ENCODE results near the gene VPS35L. TPM values are rescaled to one million over a fixed set of nuclear protein-coding genes. Genes with fewer than 3 reads are reported as not detected.
A peak's percentile ranks its signal among the peaks of the same experiment; 100 is the strongest.
"Not testable (repeated sequence)": the region's sequence is repeated elsewhere in the genome, so short reads cannot be mapped to it uniquely, and the experiment has no call there.

Gene VPS35L
- total RNA-seq, 1 donor from 2014 or later, result 55.8 TPM

DNA sequence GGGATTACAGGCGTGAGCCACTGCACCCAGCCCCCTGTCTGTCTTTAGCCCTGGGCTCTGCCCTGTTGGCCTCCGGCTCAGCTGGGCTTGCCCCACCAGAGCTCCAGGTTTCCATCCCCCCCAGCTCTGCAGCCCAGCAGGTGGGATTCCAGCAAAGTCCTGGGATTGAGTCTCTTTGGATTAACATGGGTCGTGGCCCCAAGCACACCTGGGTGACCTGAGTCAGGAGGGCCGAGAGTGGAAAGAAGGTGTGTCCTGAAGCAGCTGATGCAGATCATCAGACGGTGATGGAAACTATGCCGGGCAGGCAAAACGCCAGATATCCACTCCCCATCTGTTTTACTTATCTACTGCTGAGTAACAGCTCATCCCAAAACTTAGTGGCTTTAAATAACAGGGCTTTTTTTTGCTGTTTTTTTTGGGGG lies 90.1 kb downstream of the VPS35L start:
- peak in 1 of 2 donors; percentile 62 for DNase-seq (ENCODE audit: low read depth in 2 of 2)

DNA sequence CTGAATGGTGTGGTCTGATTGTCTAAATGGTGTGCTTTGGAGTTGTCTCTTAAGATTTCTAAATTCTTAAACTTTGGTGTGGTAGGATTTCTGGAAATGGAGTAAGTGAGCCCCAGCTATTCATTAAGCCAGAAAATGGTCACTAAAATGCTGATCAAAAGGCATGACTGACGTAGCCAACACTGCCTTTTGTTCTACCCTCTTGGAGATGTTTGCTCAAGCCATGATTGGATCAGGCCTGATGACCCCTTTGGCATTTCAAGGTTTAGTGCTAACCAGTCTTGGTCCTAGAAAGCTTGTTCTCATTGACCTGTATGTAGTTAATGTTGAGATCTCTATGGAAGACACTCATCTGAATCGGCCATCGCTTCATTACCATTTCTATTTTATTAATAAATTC lies 94.5 kb downstream of the VPS35L start:
- no peak for DNase-seq (ENCODE audit: low read depth in 2 of 2)

DNA sequence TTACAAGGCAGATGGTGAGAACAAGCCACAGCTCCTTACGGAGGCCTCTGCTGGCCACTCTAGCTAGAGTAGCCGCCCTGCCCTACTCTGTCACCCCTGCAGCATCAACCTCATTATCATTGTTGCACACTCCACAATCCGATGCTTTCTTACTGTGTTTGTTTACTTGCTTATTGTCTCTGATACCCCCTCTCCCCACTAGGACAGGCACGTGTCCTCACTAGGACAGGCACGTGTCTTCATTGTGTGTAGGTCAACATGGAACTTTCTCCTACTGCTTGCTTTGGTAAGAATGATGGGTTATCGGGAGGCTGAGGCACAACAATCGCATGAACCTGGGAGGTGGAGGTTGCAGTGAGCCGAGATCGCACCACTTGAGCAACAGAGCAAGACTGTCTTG lies 98.6 kb downstream of the VPS35L start:
- DNase-seq (ENCODE audit: low read depth in 2 of 2), result no peak

DNA sequence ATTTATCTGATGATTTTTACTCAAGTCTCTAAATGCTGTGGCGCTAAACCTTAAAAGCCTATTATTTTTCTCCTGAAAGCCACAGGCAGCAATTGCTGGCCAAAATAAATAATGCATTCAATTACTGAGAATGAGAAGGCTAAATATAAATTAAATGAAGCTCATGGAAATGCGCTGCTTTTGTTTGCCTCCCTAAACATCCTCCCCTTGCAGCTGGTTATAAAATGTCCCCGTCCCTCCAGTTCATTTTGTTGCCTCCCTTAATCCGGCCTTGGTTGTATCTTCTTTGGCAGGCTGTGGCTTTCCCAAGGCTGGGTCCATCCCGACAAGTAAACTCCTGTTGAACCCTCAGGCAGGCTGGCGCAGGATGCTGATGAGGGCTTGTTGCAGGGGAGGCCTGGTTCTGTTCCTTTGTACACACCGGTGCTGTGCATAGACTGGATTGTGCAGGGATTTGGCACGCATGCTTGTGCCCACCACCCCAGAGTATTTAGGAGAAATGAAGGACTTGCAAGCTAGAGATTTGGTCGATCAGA lies 99.8 kb downstream of the VPS35L start:
- DNase-seq (ENCODE audit: low read depth in 2 of 2), result no peak

DNA sequence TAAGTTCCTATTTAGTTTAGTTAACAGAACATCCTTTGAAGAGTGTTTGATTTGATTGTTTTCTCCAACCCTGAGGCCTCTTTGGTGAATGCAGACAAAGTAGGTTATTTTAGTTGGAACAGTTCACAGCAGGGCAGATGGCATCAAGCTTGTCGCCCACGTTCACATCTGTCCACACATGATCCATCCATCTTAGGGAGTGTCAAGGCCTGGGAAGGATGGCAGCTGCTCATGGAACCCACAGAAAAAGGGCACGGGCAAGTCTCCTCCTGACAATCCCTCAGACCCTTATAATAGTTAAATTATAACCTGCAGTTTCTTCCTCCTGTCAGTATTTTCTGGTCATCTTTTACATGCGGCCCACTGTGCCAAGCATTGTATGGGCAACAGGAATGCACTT lies 102.3 kb downstream of the VPS35L start:
- DNase-seq (ENCODE audit: low read depth in 2 of 2), result no peak

DNA sequence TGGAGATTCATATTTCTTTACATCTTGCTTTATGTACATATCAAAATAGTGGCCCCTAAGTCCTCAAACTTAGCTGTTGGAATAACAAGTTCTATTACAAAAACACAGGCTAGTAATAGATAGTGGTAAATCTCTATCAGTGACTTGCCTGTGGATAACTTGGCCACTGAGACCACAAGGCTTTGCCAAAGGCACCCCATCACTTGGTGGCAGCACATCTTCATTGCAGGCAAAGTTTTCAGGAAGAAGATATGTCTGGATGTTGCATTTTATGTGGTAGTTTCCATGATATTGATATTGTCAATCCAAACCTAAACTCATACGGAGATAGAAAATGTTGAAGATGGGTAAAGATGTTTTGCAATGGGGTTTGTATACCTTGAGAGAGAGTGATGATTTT lies 104.1 kb downstream of the VPS35L start:
- DNase-seq (ENCODE audit: low read depth in 2 of 2), result peak; percentile 21 to 58

DNA sequence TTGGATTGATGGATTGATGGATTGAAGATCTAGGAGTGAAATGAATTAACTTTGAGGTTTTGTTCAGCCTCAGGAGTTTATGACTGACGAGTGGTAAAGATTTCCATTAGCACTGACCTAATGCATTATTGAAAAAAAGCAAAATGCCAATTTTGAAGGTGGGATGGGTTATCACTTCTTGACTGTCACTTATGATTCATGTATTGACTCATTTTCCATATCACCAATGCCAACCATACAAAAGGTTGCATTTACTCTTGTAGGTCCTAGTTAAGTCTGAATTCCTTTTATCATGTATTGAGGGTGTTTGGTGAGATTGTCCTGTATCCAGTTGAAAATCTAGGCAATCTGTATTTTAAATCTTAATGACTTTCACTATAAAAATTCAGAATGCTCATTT lies 104.9 kb downstream of the VPS35L start:
- DNase-seq (ENCODE audit: low read depth in 2 of 2), result no peak

DNA sequence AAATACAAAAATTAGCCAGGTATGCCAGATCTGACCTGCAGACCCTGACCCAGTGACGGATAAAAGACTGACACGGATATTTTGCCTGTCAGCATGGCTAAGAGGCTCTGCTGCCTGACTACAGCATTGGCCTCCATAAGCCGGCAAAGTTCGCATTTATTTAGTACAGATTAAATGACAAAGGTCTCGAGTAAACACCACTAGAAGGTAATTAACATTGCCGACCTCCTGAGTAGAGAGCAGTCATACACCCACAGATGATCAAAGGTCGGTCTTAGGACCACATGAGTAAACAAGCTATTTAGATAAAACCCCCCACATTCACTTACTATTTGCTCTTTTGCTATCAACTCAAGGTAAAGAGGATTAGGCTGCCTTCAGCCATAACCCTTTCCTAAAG lies 106.8 kb downstream of the VPS35L start:
- no peak for DNase-seq (ENCODE audit: low read depth in 2 of 2)

DNA sequence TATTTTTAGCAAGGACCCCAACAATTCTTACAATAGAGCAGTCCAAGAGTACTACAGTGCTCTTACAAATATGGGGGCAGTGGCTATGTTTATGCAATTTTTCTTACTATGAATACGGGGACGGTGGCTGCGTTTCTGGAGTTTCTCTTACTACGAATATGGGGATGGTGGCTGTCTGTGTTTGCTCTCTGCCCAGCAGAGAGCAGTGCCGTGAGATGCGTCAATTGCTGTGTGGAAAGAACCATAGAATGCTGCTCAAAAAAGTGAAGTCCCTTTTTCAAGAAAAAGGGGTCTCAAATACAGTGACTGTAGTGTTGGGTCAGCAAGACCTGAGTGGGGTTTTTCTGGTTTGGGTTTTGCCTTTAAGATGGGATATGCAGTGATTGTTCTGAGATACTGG lies 108.7 kb downstream of the VPS35L start:
- DNase-seq (ENCODE audit: low read depth in 2 of 2), result no peak

DNA sequence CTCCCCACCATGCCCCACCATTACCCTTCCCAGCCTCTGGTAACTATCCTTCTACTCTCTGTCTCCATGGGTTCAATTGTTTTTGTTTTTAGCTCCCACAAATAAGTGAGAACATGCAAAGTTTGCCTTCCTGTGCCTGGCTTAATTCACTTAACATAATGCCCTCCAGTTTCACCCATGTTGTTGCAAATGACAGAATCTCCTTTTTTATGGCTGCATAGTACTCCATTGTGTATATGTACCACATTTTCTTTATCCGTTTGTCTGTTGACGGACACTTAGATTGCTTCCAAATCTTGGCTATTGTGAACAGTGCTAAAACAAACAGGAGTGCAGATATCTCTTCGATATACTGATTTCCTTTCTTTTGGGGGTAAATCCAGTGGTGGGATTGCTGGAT lies 109.8 kb downstream of the VPS35L start:
- not testable (repeated sequence) for DNase-seq (ENCODE audit: low read depth in 2 of 2)

DNA sequence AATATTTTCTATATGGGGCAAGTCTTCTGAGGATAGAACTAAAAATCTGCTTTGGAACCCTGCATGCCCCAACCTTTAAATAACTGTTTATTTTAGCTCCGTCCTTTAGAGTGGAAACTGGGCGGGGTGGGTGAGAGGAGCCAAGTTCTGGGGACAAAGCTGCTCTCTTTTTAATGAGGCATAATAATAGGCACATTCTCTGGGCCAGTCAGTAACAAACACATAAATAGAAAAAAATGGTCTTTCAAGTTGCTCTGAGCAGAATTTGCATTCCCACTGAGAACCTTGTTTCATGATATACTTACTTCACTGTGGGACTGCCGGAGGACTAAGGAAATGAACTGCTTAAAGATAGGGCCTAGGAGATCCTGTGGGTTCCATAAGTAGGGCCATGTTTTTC lies 111.0 kb downstream of the VPS35L start:
- peak in 1 of 2 donors; percentile 27 for DNase-seq (ENCODE audit: low read depth in 2 of 2)

DNA sequence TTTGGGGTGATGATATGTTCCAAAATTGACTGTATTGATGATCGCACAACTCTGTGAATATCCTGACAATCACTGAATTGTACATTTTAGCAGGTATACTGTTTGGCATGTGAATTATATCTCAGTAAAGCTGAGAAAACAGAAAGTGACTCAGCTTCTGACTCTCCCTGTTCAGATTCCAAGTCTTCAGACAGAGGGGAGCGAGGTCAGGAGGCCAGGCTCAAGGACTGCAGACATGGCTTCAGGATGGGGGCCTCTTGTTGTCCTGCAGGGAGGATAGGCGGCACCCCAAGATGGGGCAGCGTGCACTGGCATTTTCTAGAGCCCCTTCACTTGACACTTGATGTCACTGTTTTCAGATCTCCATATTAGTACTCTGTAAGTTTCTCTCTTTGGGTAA lies 116.9 kb downstream of the VPS35L start:
- DNase-seq (ENCODE audit: low read depth in 2 of 2), result peak in 1 of 2 donors; percentile 7

DNA sequence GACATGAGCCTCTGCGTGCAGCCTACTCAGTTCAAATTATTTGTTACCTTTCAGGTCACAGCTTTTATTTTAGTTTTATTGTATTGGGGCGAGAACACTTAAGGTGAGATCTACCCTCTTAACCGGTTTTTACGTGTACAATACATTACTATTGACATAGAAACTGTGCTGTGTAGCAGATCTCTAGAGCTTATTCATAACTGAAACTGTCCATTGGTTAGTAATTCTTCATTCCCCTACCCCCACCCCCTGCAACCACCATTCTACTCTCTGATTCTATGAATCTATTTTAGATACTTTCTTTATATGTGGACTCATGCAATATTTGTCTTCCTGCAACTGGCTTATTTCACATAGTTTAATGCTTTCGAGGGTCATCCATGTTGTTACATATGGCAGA lies 119.0 kb downstream of the VPS35L start:
- DNase-seq (ENCODE audit: low read depth in 2 of 2), result no peak

DNA sequence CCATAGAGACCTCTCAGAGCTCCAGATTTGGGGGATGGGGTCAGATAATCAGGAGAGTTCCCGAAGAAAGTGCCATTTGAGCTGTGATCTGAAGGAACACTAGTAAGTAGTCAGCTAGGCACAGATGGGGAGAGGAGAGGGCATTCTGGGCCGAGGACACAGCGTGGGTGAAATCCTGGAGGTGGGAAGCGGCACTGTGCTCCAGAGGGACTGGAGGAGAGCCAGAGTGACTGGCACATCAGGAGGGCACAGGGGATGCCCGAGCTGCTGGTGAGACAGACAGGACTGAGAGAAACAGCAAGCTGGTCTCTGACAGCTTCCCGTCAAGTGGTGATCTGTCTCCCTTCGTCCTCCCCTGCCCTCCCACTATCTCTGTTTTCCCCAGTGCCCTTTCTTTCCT lies 121.9 kb downstream of the VPS35L start:
- DNase-seq (ENCODE audit: low read depth in 2 of 2), result no peak

DNA sequence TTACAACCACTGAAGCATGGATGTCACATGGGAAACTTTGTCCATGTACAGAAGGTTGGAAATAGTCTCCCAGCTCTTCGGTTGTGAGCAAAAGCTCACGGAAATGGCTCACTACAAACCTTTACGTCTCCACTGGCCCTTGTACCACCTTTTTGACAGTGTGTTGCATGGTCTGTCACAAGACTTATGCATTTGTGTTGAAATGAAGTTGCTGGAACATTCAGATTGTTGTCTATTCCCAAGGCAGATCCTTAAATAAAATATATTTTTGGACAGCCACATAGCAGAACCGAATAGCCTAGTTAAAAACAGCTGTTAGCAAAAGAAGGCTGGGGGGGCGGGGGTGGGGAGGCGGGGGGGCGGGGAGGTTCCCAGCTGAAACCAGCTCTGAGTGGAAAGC lies 123.3 kb downstream of the VPS35L start:
- no peak for DNase-seq (ENCODE audit: low read depth in 2 of 2)

DNA sequence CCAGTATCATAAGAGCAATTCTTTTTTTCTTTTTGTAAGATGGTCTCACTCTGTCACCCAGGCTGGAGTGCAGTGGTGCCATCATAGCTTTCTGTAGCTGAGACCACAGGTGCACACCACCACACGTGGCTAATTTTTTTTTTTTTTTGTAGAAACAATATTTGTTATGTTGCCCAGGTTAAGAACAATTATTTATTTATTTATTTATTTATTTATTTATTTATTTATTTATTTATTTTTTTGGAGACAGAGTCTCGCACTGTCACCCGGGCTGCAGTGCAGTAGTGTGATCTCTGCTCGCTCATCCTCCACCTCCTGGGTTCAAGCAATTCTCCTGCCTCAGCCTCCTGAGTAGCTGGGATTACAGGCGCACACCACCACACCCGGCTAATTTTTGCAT lies 123.8 kb downstream of the VPS35L start:
- DNase-seq (ENCODE audit: low read depth in 2 of 2), result not testable (repeated sequence)

DNA sequence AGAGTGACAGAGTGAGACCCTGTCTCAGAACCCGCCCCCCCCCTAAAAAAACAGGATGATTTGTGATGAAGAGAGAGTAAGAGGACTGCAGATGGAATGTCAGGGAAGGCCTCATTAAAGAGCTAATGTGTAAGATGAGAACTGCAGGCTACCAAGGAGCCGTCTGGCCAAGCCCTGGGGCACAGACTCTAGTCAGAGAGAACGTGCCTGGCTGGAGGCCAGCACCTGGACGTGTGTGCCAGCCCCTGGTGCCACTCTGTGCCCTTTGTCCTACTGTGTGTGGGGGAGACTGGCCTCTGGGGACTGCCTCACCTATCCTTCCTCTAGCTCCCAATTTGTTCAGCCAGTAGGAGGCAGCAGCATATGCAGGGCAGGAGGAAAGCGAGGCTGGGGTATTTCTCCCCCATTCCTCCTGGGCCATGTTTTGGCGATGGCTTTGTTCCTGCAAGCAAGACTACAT lies 125.4 kb downstream of the VPS35L start:
- DNase-seq (ENCODE audit: low read depth in 2 of 2), result peak in 1 of 2 donors; percentile 23

DNA sequence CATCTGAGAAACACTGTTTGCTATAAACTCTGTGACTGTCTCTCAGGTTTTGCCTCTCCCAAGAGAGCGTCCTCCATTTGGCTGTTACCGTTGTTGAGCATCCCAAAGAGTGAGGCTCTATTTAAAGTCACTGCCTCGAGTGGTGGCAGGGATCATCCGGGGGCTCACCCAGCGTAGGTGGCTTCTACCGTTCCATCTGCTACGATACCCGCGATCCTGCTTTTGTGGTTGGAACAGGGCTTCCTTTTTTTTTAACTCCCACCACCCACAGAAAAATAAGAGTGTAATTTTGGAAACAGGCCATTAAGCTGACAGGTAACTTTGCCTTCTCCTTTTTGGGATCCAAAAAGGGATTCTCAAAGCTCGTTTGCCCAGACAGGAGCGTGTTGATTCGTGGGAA lies 126.1 kb downstream of the VPS35L start:
- DNase-seq (ENCODE audit: low read depth in 2 of 2), result no peak

DNA sequence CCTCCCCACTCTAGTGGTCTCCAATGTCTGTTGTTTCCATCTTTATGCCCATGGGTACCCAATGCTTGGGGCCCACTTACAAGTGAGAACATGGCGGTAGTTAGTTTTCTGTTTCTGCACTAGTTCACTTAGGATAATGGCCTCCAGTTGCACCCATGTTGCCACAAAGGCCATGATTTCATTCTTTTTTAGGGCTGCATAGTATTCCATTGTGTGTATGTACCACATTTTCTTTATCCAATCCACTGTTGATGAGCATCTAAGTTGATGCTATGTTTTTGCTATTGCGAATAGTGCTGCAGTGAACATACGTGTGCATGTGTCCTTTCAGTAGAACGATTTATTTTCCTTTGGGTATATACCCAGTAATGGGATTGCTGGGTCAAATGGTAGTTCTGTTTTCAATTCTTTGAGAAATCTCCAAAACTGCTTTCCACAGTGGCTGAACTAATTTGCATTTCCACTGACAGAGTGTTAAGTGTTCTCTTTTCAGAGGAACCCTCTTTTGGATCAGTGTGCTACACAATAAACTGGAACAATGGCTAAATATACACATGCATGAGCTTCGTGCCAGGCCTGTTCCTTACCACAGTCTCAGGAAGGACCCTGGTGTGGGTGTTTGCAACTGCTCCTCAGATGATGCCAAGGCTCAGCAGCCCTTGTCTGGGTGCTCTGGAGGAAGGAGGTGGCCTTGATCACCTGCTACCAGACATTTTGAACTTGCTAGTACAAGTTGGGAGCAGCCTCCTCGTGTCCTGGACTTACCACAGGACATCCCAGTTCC lies 128.1 kb downstream of the VPS35L start:
- no peak for DNase-seq (ENCODE audit: low read depth in 2 of 2)

DNA sequence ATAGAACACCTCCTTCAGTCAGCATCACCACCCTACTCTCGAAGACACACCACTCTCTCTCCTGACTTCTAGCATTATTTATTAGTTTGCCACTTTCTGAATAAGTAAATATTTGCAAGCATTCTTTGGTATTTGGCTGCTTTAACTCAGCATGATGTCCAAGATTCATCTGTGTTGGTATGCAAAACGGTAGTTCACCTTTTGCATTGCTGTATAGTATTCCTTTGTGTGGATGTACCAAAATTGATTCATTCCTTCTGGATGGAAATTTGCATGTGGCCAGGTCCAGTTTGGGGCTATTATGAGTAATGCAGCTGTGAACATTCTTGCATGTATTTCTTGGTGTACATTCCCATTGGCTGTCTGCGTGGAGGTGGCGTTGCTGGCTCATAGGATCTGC lies 129.7 kb downstream of the VPS35L start:
- no peak for DNase-seq (ENCODE audit: low read depth in 2 of 2)

DNA sequence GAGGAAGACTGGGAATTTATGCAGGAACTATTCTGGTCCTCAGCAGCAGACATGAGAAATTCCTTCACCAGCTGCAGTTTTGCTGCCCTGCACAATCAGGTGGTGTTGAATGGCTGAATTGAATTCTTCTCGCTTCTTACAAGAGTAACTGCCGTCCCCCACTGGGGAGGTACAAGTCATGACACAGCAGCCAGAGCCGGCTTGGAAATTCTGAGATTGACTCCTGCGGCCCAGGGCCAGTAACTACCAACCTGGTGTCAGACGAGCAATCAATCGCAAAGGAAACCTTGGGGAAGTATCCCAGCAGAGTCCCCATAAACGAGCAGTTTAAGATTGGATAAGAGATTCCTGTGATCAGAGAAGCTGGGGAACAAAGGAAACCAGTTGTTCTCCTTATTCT lies 131.8 kb downstream of the VPS35L start:
- DNase-seq (ENCODE audit: low read depth in 2 of 2), result no peak

DNA sequence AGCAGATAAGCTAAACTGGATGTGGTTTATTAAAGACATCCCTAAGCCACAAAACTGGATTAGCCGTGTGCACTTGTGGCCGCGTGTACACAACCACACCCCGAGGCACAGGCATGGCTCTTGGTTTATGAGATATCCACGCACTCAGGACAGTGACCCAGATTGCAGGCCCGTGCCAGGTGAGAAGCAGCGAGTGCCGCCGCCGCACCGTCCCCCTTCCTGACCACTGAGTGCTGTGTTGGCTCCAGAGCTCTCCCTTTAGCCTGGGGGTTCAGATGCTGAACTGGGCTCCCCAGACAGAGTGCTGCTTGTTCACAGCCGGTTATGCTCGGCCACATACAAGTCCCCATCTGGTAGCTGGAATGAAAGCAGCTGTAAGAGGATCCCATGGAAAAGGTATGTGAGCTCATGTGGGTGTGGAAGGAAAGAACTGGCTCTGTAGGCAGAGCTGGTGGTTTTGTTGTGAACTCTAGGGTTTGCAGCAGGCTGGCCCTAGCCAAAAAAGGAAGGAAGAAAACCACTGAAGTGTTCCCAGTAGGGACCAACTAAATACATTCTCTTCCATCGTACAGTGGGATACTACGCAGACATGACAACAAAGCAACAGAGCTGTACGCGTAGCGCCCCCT lies 133.0 kb downstream of the VPS35L start:
- no peak for DNase-seq (ENCODE audit: low read depth in 2 of 2)

DNA sequence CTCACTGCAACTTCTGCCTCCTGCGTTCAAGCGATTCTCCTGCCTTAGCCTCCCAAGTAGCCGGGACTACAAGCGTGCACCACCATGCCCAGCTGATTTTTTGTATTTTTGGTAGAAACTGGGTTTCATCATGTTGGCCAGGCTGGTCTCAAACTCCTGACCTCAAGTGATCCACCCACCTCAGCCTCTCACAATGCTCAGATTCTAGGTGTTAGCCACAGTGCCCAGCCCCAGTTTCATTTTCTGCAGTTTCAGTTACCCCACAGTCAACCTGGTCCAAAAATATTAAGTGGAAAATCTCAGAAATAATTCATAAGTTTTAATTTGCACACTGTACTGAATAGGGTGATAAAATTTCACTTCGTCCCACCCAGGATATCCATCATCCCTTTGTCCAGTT lies 133.8 kb downstream of the VPS35L start:
- DNase-seq (ENCODE audit: low read depth in 2 of 2), result no peak

All from lung microvascular endothelial cell (primary cell).